HG03139 (cell line): ENCODE results near the gene IDUA.
"Not testable (repeated sequence)": the region's sequence is repeated elsewhere in the genome, so short reads cannot be mapped to it uniquely, and the experiment has no call there.

Experiments
- ATAC-seq: cut with Tn5 transposase; IDR thresholded peaks from one replicate; pipeline ENCODE4 v1.9.1; 2021; ENCODE audit not compliant: unreplicated experiment

IDUA gene

GRCh38 chr4:1043162-1043561 lies 56.3 kb downstream of the IDUA start:
- ATAC-seq, result no peak

GRCh38 chr4:1043651-1044468 lies 57.0 kb downstream of the IDUA start:
- no peak for ATAC-seq

GRCh38 chr4:1044469-1045192 lies 57.8 kb downstream of the IDUA start:
- ATAC-seq, result no peak

- ATAC-seq, result no peak
Observed at GRCh38 chr4:1045193-1045594, 58.4 kb downstream of the IDUA start.

GRCh38 chr4:1045595-1046201 lies 58.9 kb downstream of the IDUA start:
- ATAC-seq, result no peak

GRCh38 chr4:1046581-1047011 lies 59.8 kb downstream of the IDUA start:
- ATAC-seq, result not testable (repeated sequence)

- ATAC-seq, result no peak
Observed at GRCh38 chr4:1047106-1047975, 60.5 kb downstream of the IDUA start.

- ATAC-seq, result no peak
Observed at GRCh38 chr4:1047976-1048772, 61.3 kb downstream of the IDUA start.

GRCh38 chr4:1048773-1049590 lies 62.1 kb downstream of the IDUA start:
- ATAC-seq, result no peak

- no peak for ATAC-seq
Observed at GRCh38 chr4:1049591-1049905, 62.7 kb downstream of the IDUA start.

GRCh38 chr4:1050486-1051213 lies 63.8 kb downstream of the IDUA start:
- ATAC-seq, result no peak

- no peak for ATAC-seq
Observed at GRCh38 chr4:1051472-1051871, 64.6 kb downstream of the IDUA start.

GRCh38 chr4:1052231-1052671 lies 65.4 kb downstream of the IDUA start:
- ATAC-seq, result no peak

GRCh38 chr4:1053080-1053661 lies 66.3 kb downstream of the IDUA start:
- ATAC-seq, result no peak

- ATAC-seq, result not testable (repeated sequence)
Observed at GRCh38 chr4:1053891-1054290, 67.0 kb downstream of the IDUA start.
